ENCODE measurements around the gene DOK6.
"Not testable (repeated sequence)": the region's sequence is repeated elsewhere in the genome, so short reads cannot be mapped to it uniquely, and the experiment has no call there.

The DOK6 gene

GRCh38 chr18:69626171-69626570 lies 225.5 kb downstream of the DOK6 start:
- DNase-seq (ENCODE audit: low read depth in 2 of 2) = no peak

- DNase-seq (ENCODE audit: low read depth in 2 of 2) = no peak
These were observed 226.1 kb downstream of the DOK6 start for GRCh38 chr18:69626643-69627242.

- no peak for DNase-seq (ENCODE audit: low read depth in 2 of 2)
These were observed 228.2 kb downstream of the DOK6 start for GRCh38 chr18:69628774-69629359.

- DNase-seq (ENCODE audit: low read depth in 2 of 2) = no peak
These were observed 230.6 kb downstream of the DOK6 start for GRCh38 chr18:69631281-69631680.

GRCh38 chr18:69635482-69635881 lies 234.8 kb downstream of the DOK6 start:
- no peak for DNase-seq (ENCODE audit: low read depth in 2 of 2)

- no peak for DNase-seq (ENCODE audit: low read depth in 2 of 2)
These were observed 236.0 kb downstream of the DOK6 start for GRCh38 chr18:69636529-69637301.

GRCh38 chr18:69638056-69638455 lies 237.4 kb downstream of the DOK6 start:
- DNase-seq (ENCODE audit: low read depth in 2 of 2) = no peak

GRCh38 chr18:69647702-69648101 lies 247.0 kb downstream of the DOK6 start:
- no peak for DNase-seq (ENCODE audit: low read depth in 2 of 2)

GRCh38 chr18:69648486-69648885 lies 247.8 kb downstream of the DOK6 start:
- DNase-seq (ENCODE audit: low read depth in 2 of 2) = no peak

- no peak for DNase-seq (ENCODE audit: low read depth in 2 of 2)
These were observed 249.0 kb downstream of the DOK6 start for GRCh38 chr18:69649684-69650083.

- DNase-seq (ENCODE audit: low read depth in 2 of 2) = no peak
These were observed 250.6 kb downstream of the DOK6 start for GRCh38 chr18:69651243-69651642.

- no peak for DNase-seq (ENCODE audit: low read depth in 2 of 2)
These were observed 255.1 kb downstream of the DOK6 start for GRCh38 chr18:69655816-69656215.

- no peak for DNase-seq (ENCODE audit: low read depth in 2 of 2)
These were observed 257.4 kb downstream of the DOK6 start for GRCh38 chr18:69658103-69658502.

GRCh38 chr18:69658685-69659084 lies 258.0 kb downstream of the DOK6 start:
- no peak for DNase-seq (ENCODE audit: low read depth in 2 of 2)

GRCh38 chr18:69659142-69659651 lies 258.5 kb downstream of the DOK6 start:
- DNase-seq (ENCODE audit: low read depth in 2 of 2) = no peak

GRCh38 chr18:69662090-69662489 lies 261.4 kb downstream of the DOK6 start:
- DNase-seq (ENCODE audit: low read depth in 2 of 2) = not testable (repeated sequence)

- DNase-seq (ENCODE audit: low read depth in 2 of 2) = no peak
These were observed 263.7 kb downstream of the DOK6 start for GRCh38 chr18:69664399-69664798.

- no peak for DNase-seq (ENCODE audit: low read depth in 2 of 2)
These were observed 273.7 kb downstream of the DOK6 start for GRCh38 chr18:69674292-69674877.

GRCh38 chr18:69674966-69675365 lies 274.3 kb downstream of the DOK6 start:
- no peak for DNase-seq (ENCODE audit: low read depth in 2 of 2)

- no peak for DNase-seq (ENCODE audit: low read depth in 2 of 2)
These were observed 276.9 kb downstream of the DOK6 start for GRCh38 chr18:69677595-69677994.

- no peak for DNase-seq (ENCODE audit: low read depth in 2 of 2)
These were observed 279.4 kb downstream of the DOK6 start for GRCh38 chr18:69680123-69680522.

- DNase-seq (ENCODE audit: low read depth in 2 of 2) = no peak
These were observed 282.5 kb downstream of the DOK6 start for GRCh38 chr18:69683176-69683575.

- DNase-seq (ENCODE audit: low read depth in 2 of 2) = no peak
These were observed 284.1 kb downstream of the DOK6 start for GRCh38 chr18:69684789-69685188.
